Measurements from ENCODE around the gene SRPX.

- TF ChIP-seq MBD4 (IDR thresholded peaks at IDR 0.05; ENCODE audit: borderline replicate concordance, low read length) (no peak), ZNF335 (CRISPR knock-in tag; IDR thresholded peaks at IDR 0.05) (no peak), HNRNPH1 (optimal IDR thresholded peaks at IDR 0.05; ENCODE audit: low read depth, low read length) (no peak)
Observed at GRCh38 chrX:38205039-38205438, 15.6 kb downstream of the SRPX start.
